Neural progenitor cell (in vitro differentiated cells): ENCODE data around the gene AREL1. TPM values are rescaled to one million over a fixed set of nuclear protein-coding genes. Genes with fewer than 3 reads are reported as not detected.

Experiments
- DNase-seq: peaks from one replicate; pipeline ENCODE4 v3.0.0-alpha.2; 2016; ENCODE audit warnings: low spot score
- H2AFZ ChIP-seq: fragments of 200-600 bp; sonication (generic); replicated peaks from 2 replicates; pipeline ENCODE4 v1.6.1; 2016; ENCODE audit warnings: antibody characterized with exemption
- H3F3A ChIP-seq: fragments of 200-600 bp; sonication (generic); 2 replicates; pipeline ENCODE4 v1.6.1; 2016; ENCODE audit warnings: antibody characterized with exemption, low read depth
- H3K27ac ChIP-seq: fragments of 200-600 bp; sonication (generic); 2 replicates; pipeline ENCODE4 v1.5.1; 2016; ENCODE audit warnings: mild to moderate bottlenecking
- H3K27me3 ChIP-seq: fragments of 200-600 bp; sonication (generic); 2 replicates; pipeline ENCODE4 v1.6.1; 2016; ENCODE audit warnings: mild to moderate bottlenecking, moderate library complexity
- H3K36me3 ChIP-seq: fragments of 200-600 bp; sonication (generic); 2 replicates; pipeline ENCODE4 v1.5.1; 2016
- H3K4me1 ChIP-seq: fragments of 200-600 bp; sonication (generic); 2 replicates; pipeline ENCODE4 v1.6.1; 2016; ENCODE audit warnings: mixed run types
- H3K4me2 ChIP-seq: fragments of 200-600 bp; sonication (generic); 2 replicates; pipeline ENCODE4 v1.6.1; 2016
- H3K4me3 ChIP-seq: fragments of 200-600 bp; sonication (generic); 2 replicates; pipeline ENCODE4 v1.5.1; 2016
- H3K79me2 ChIP-seq: fragments of 200-600 bp; sonication (generic); 2 replicates; pipeline ENCODE4 v1.6.1; 2016; ENCODE audit warnings: low read depth
- H3K9ac ChIP-seq: fragments of 200-600 bp; sonication (generic); 2 replicates; pipeline ENCODE4 v1.6.1; 2016
- H3K9me3 ChIP-seq: fragments of 200-600 bp; sonication (generic); 2 replicates; pipeline ENCODE4 v1.5.1; 2016; ENCODE audit warnings: low read depth
- H4K20me1 ChIP-seq: fragments of 200-600 bp; sonication (generic); 2 replicates; pipeline ENCODE4 v1.6.1; 2016; ENCODE audit warnings: low read depth
- H3K27ac Mint-ChIP-seq: 3 replicates; pipeline ENCODE4 v1.8.0; 2021; ENCODE audit warnings: mixed read lengths
- H3K27me3 Mint-ChIP-seq: 2 replicates; pipeline ENCODE4 v1.8.0; 2022; ENCODE audit warnings: low read depth, mild to moderate bottlenecking, inconsistent platforms, moderate library complexity, mixed read lengths; ENCODE audit not compliant: insufficient read depth
- H3K36me3 Mint-ChIP-seq: 3 replicates; pipeline ENCODE4 v1.8.0; 2021; ENCODE audit warnings: mixed read lengths
- H3K4me1 Mint-ChIP-seq: 3 replicates; pipeline ENCODE4 v1.8.0; 2021; ENCODE audit warnings: mixed read lengths
- H3K4me3 Mint-ChIP-seq: 3 replicates; pipeline ENCODE4 v1.8.0; 2021; ENCODE audit warnings: mild to moderate bottlenecking, moderate library complexity, mixed read lengths
- H3K9me3 Mint-ChIP-seq: 3 replicates; pipeline ENCODE4 v1.8.0; 2020; ENCODE audit warnings: mixed read lengths
- CTCF ChIP-seq: fragments of 200-600 bp; sonication (generic); IDR thresholded peaks from 2 replicates; pipeline ENCODE4 v1.5.1; 2017; ENCODE audit warnings: antibody characterized with exemption, mild to moderate bottlenecking
- EZH2 ChIP-seq: fragments of 200-600 bp; sonication (generic); IDR thresholded peaks from 2 replicates; pipeline ENCODE4 v1.6.1; 2017; ENCODE audit warnings: antibody characterized with exemption, mild to moderate bottlenecking, moderate library complexity
- EZH2phosphoT487 ChIP-seq: fragments of 200-600 bp; sonication (generic); IDR thresholded peaks from 2 replicates; pipeline ENCODE4 v1.6.1; 2017; ENCODE audit warnings: antibody characterized with exemption
- total RNA-seq: library from RNA; depleted of rRNA; stranded (reverse); fragments of >200 nt; gene quantifications from 2 replicates; pipeline ENCODE4 v1.2.3, GENCODE V29; 2015; ENCODE audit warnings: low replicate concordance

Gene AREL1
- total RNA-seq, 1 donor from 2014 or later: 25.2 TPM

- no peaks in the 10 kb centered on the region for H3K9me3 Mint-ChIP-seq
- H3K27me3 Mint-ChIP-seq: peaks cover 11% of the 10 kb centered on the region
- no peaks in the 10 kb centered on the region for H4K20me1 ChIP-seq
- no peaks in the 10 kb centered on the region for H3F3A ChIP-seq
- no peak overlapping the region for H3K4me3 ChIP-seq
- H3K36me3 ChIP-seq: no peaks in the 10 kb centered on the region
- H3K4me3 Mint-ChIP-seq: no peak overlapping the region
- no peak for TF ChIP-seq CTCF
- TF ChIP-seq EZH2phosphoT487: no peak
- TF ChIP-seq EZH2: no peak
- DNase-seq: no peak
- H3K4me1 ChIP-seq: peaks cover 9% of the 10 kb centered on the region
- H3K79me2 ChIP-seq: no peaks in the 10 kb centered on the region
- no peak overlapping the region for H3K4me2 ChIP-seq
- no peak overlapping the region for H3K27ac Mint-ChIP-seq
- peaks cover 29% of the 10 kb centered on the region for H3K4me1 Mint-ChIP-seq
- no peak overlapping the region for H3K9ac ChIP-seq
- no peaks in the 10 kb centered on the region for H3K27me3 ChIP-seq
- H3K36me3 Mint-ChIP-seq: no peaks in the 10 kb centered on the region
- H3K27ac ChIP-seq: no peak overlapping the region
- H2AFZ ChIP-seq: peak overlapping the region; percentile 51
- H3K9me3 ChIP-seq: no peaks in the 10 kb centered on the region
Measured at GRCh38 chr14:74619672-74620131, 93.2 kb downstream of the AREL1 start.

- H3K9me3 ChIP-seq: no peaks in the 10 kb centered on the region
- H3K27ac ChIP-seq: no peak overlapping the region
- no peak overlapping the region for H3K9ac ChIP-seq
- H3K79me2 ChIP-seq: no peaks in the 10 kb centered on the region
- H3K4me1 ChIP-seq: peaks cover 9% of the 10 kb centered on the region
- no peak overlapping the region for H3K4me3 ChIP-seq
- H2AFZ ChIP-seq: no peak overlapping the region
- Mint-ChIP-seq H3K9me3 (no peaks in the 10 kb centered on the region), H3K4me3 (no peak overlapping the region), H3K36me3 (no peaks in the 10 kb centered on the region), H3K27me3 (peaks cover 13% of the 10 kb centered on the region), H3K27ac (no peak overlapping the region), H3K4me1 (peaks cover 37% of the 10 kb centered on the region)
- H3K4me2 ChIP-seq: no peak overlapping the region
- peaks cover 6% of the 10 kb centered on the region for H3K27me3 ChIP-seq
- no peaks in the 10 kb centered on the region for H3K36me3 ChIP-seq
- H3F3A ChIP-seq: no peaks in the 10 kb centered on the region
- no peaks in the 10 kb centered on the region for H4K20me1 ChIP-seq
- no peak for TF ChIP-seq CTCF
- DNase-seq: no peak
Measured at GRCh38 chr14:74618078-74618952, 94.6 kb downstream of the AREL1 start.

- H3K79me2 ChIP-seq: no peaks in the 10 kb centered on the region
- no peak overlapping the region for H3K4me3 Mint-ChIP-seq
- H3K36me3 Mint-ChIP-seq: no peaks in the 10 kb centered on the region
- H3K27me3 Mint-ChIP-seq: peaks cover 14% of the 10 kb centered on the region
- H3K9me3 Mint-ChIP-seq: no peaks in the 10 kb centered on the region
- H3K27ac Mint-ChIP-seq: no peak overlapping the region
- peaks cover 16% of the 10 kb centered on the region for H3K27me3 ChIP-seq
- TF ChIP-seq EZH2phosphoT487: no peak
- TF ChIP-seq EZH2: no peak
- TF ChIP-seq CTCF: no peak
- H3K4me2 ChIP-seq: no peak overlapping the region
- H3K27ac ChIP-seq: no peak overlapping the region
- peak overlapping the region; percentile 9 for H2AFZ ChIP-seq
- DNase-seq: peak; percentile 19
- H3K9ac ChIP-seq: no peak overlapping the region
- no peak overlapping the region for H3K4me3 ChIP-seq
- H3K36me3 ChIP-seq: no peaks in the 10 kb centered on the region
- H3K9me3 ChIP-seq: no peaks in the 10 kb centered on the region
- H3K4me1 ChIP-seq: peaks cover 9% of the 10 kb centered on the region
- H3F3A ChIP-seq: no peaks in the 10 kb centered on the region
- peaks cover 37% of the 10 kb centered on the region for H3K4me1 Mint-ChIP-seq
- H4K20me1 ChIP-seq: no peaks in the 10 kb centered on the region
Measured at GRCh38 chr14:74616996-74617700, 95.7 kb downstream of the AREL1 start.
